Coronary artery (tissue), 2 donors: ENCODE measurements around the gene ETV6.

Experiments
- DNase-seq: peaks from one replicate; pipeline ENCODE4 v3.0.0-alpha.2; 2017; ENCODE audit warnings: low spot score
- H3K27ac ChIP-seq, 2 donors: fragments of 200-600 bp; sonication (generic); one replicate each; pipeline ENCODE4 v1.5.1; 2016 to 2019
- H3K4me3 ChIP-seq: fragments of 200-600 bp; sonication (generic); 2 replicates; pipeline ENCODE4 v1.5.1; 2016; ENCODE audit warnings: mild to moderate bottlenecking, moderate library complexity
- TF ChIP-seq, protein P1 (sequence below): fragments of 200-600 bp; sonication (generic); IDR thresholded peaks from one replicate; pipeline ENCODE4 v1.5.1; 2019; ENCODE audit warnings: antibody characterized with exemption

The ETV6 gene

DNA sequence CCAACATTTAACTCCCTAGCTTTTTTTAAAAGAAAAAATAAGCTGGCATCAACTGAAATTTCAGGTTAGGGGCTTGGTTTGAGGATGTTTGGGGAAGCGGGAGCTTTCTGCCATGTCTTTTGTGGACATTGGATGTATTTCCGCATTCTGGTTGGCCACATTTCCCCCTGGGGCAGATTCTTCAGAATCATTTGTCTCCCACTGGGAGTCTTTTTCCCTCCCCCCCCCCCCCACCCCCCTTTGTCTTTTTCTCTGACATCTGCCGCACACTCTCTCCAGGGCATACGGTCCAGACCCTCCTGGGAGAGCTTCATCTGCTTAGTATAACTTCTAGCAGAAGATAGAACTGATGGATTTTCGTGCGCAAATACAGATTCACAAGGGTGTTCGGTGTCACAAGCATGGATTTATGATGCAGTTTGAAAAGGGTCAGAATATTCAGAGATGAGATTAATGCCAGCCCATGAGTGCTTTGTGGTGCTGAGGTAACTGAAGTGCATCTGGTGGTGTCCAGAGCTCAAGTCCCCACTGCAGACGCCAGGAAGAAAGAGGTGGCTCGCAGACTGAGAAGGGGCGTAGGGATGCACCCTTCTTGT, 40.2 kb downstream of the ETV6 start:
- no peak for DNase-seq
- Histone ChIP-seq H3K4me3 (no peak overlapping the region), H3K27ac (no peak overlapping the region)
- TF ChIP-seq, protein P1, sequence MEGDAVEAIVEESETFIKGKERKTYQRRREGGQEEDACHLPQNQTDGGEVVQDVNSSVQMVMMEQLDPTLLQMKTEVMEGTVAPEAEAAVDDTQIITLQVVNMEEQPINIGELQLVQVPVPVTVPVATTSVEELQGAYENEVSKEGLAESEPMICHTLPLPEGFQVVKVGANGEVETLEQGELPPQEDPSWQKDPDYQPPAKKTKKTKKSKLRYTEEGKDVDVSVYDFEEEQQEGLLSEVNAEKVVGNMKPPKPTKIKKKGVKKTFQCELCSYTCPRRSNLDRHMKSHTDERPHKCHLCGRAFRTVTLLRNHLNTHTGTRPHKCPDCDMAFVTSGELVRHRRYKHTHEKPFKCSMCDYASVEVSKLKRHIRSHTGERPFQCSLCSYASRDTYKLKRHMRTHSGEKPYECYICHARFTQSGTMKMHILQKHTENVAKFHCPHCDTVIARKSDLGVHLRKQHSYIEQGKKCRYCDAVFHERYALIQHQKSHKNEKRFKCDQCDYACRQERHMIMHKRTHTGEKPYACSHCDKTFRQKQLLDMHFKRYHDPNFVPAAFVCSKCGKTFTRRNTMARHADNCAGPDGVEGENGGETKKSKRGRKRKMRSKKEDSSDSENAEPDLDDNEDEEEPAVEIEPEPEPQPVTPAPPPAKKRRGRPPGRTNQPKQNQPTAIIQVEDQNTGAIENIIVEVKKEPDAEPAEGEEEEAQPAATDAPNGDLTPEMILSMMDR: no peak

DNA sequence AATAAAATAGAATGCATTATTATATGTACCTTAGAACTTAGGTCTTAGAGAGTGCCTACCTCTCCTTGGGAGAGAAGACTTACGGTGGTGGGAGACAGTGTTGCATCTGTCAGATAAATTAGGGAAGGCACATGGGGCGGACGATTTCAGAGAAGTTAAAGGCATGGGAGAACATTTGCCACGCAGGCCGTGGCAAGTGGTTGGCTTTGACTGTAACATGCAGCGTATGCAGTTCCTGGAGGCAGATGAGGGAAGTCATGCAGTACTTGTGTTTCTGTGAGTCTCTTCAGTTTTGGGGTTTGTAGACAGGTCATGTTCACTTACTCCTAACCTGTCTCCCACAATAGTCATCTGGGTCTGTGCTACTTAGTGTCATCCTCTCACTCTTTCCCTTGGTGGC, 43.6 kb downstream of the ETV6 start:
- no peak for DNase-seq
- Histone ChIP-seq H3K27ac (no peak overlapping the region), H3K4me3 (no peak overlapping the region)
- TF ChIP-seq, protein P1: no peak

DNA sequence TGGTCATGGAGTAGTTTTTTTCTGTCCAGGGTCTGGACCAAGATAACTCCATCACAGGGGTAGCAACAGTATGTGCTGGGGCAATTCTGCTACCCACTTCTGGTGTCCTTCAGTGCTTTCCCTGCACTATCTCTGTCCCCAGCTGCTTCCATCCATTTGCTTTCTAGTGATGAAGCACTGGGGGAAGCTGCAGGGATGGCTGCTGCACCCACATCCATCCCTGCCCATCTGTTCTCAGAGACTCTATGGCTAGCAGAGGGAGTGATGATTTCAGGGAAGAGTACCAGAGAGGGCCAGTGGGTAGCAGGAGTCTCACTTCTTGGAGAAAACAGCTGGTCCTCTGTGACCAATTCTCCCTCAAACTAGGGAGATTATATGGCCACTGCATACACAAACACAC, 44.1 kb downstream of the ETV6 start:
- TF ChIP-seq, protein P1: no peak
- DNase-seq: no peak
- peak overlapping the region in 1 of 2 donors; percentile 10 for H3K27ac ChIP-seq
- H3K4me3 ChIP-seq: no peak overlapping the region

DNA sequence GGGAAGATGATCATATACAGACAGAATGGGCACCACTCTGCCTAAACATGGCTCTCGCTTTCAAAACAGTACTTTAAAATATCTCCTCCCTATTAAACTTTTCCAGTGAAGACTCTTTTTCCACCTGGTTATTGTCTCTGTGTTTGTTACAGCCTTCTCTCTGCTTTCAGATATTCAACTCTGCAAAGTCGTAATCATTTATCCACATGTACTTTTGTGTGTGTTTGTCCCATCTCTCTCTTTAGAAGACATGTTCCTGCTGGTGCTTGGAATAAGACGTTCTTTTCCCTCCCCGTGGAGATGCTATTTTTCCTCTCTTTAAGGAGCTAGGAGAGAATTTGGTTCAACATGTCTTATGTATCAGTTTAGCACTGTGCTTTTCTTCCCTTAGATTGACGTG, 45.1 kb downstream of the ETV6 start:
- no peak overlapping the region for H3K4me3 ChIP-seq
- TF ChIP-seq, protein P1: no peak
- H3K27ac ChIP-seq: no peak overlapping the region
- DNase-seq: no peak

DNA sequence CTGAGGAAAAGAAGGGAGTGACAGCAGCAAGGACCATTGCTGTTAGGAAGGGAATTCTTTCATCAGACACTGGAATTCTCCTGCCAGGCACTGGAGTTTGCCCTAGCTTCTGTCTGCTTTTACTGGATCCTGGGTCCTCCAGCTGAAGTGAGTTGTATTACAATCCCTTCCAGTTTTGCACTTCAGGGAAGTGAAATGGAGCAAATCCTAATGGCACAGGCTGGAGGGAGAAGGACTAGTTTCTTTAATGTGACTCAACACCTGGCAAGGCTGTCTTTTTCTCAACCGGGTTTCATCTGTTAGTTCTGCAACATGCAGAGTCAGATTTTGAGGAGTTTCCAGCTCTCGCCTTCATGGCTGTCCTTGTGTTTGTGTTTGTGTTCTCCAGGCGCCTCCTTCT, 45.8 kb downstream of the ETV6 start:
- no peak for DNase-seq
- TF ChIP-seq, protein P1: no peak
- Histone ChIP-seq H3K27ac (peak overlapping the region in 1 of 2 donors; percentile 24), H3K4me3 (no peak overlapping the region)

DNA sequence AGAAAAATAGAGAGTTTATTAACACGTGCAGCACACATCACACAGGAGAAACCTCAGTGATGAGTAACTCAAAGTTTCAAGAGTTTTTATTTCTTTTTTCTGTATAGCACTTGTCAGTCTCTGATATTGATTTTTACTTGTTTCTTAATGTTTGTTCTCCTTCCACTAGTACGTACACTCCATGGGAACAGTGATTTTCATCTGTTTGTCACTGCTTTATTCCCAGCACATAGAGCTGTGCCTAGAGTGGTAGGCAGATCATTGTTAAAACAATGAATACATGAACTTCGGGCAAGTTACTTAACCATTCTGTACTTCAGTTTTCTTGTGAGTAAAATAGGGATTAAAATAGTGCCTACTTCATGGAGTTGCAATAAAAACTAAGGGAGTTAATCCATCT, 46.6 kb downstream of the ETV6 start:
- Histone ChIP-seq H3K27ac (no peak overlapping the region), H3K4me3 (no peak overlapping the region)
- TF ChIP-seq, protein P1: no peak
- no peak for DNase-seq

DNA sequence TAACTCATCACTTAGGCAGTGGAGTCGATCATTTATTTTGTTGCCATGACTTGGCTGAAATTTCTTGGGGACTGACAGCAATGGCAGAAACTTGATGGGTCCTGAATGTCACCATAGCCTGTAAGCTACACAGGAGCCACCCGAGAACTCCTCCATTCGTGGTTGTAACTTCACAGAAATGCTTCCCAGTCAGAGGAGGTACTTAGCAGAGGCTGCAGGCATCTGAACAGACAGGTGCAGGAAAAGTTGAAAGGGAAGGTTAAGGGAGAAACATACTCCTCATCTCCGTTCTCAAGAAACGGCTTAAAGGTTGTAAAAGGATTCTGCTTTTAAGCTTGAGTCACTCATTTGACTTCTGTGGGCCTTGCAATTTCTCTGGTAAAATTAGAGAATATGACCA, 47.7 kb downstream of the ETV6 start:
- H3K27ac ChIP-seq: no peak overlapping the region
- DNase-seq: no peak

More for the DNA sequence above, 47.7 kb downstream of the ETV6 start:
- no peak overlapping the region for H3K4me3 ChIP-seq
- TF ChIP-seq, protein P1: no peak
